Activated CD4-positive, alpha-beta T cell treated with anti-CD3 and anti-CD28 coated beads for 48 hours (primary cell): ENCODE measurements around the gene CDAN1.

Experiments
- DNase-seq: peaks from one replicate; pipeline ENCODE4 v3.0.0-alpha.2; 2020

The CDAN1 gene

DNA sequence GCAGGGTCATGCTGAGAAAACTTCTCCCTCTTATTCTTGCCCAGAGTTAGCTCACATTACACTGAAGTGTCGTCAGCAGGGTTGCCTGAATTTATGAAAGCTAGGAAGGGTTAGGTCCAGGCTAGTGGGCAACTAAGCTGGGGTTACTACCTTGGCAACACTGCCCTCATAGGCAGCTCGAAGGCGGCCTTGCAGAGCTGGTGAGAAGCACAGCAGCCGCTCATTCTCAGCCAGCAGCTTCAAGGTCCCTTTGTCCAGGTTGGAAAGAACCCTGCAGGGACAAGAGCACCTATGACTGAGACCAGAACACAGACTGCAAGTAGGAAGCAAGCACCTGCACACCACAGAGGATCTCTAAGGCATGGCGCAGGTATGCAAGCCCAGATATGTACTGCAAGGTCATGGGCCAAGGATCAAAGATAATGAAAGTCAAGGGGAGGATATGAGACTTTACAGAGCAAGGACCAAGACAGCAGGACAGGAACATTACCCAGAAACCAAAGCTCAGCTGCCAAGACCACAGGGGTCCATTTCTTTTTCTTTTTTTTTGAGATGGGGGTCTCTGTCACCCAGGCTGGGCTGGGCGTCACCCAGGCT lies 2.8 kb downstream of the CDAN1 start:
- no peak for DNase-seq

DNA sequence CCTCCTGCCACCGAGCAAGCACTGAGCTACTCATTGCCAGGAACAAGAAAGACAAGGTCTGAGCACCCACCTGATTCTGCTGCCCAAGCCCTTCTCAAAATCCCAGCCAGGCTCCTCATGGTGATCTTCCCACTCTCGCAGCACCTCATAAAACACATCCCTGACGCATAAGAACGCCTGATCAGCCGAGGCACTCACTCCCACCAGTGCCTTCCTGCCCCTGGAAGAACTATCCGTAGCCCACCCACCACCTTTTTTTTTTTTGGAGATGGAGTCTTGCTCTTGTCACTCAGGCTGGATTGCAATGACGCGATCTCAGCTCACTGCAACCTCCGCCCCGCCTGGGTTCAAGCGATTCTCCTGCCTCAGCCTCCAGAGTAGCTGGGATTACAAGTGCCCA lies 3.9 kb downstream of the CDAN1 start:
- DNase-seq, result no peak

DNA sequence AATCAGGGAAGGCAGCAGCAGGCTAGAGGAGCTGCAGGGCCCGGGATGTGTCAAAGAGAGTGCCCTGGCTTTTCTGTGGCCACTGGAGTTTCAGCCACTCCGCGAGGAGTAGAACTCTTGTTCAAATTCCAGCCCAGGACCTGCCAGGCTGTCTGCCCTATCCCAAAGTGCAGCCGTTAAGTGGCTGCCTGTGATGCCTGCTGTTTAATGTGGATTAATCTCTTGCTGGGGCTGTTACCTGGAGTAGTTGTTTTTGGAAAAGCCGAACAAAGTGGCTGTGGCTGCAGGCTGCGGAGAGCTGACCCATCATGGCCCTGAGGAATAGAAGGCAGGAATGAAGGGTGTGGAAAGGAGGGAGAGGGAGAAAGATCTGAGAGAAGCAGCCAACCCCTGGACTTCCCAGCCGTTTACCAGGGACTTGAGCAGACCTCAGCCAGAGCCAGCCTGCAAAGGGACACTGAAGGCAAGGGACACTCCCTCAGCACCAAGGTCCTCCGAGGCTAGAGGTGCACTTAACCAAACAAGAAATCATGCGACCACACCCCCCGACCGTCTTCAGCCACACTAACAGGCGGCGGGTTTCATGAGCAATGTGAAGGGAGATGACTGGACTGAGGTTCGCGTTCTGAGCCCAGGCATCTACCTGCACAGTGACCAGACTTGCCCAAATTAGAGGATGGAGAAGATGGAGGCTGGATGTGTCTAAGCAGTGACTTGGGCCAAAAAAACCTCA lies 4.7 kb downstream of the CDAN1 start:
- no peak for DNase-seq

DNA sequence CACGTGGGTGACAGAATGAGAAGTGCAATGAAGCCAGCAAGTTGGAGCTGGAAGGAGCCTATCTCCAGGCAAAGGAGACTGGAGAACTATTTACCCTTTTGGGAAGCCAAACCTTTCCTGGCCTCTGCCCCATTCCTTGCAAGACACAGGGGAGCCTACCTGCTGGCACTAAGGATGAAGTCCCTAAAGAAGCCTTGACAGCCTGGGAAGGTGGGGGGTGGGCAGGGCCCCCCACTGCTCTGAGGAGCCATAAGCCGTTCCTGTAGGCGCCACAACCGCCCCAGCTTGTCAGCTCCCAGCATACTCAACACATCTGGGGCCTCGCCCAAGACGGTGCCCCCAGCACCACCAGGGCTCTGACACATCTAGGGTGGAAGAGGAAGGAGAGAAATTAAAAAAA lies 5.5 kb downstream of the CDAN1 start:
- no peak for DNase-seq

DNA sequence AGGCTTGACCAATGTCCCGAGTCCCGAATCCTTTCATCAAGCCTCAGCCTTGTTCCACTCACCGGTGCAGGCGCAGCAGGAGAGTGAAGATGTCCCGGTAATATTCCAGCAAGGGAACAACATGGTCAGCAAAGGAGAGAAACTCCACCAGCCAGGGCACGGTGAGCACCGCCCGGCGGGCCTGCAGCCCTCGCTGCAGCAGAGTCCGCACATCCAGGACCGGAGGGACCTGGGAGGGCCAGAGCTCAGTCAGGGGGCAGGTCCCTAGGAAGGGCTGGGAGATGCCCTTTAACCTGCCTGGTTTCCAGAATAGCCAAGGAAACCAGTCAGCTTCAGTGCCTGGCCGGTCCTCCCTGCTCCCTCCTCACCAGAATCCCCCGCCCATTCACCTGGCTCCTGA lies 6.4 kb downstream of the CDAN1 start:
- no peak for DNase-seq

DNA sequence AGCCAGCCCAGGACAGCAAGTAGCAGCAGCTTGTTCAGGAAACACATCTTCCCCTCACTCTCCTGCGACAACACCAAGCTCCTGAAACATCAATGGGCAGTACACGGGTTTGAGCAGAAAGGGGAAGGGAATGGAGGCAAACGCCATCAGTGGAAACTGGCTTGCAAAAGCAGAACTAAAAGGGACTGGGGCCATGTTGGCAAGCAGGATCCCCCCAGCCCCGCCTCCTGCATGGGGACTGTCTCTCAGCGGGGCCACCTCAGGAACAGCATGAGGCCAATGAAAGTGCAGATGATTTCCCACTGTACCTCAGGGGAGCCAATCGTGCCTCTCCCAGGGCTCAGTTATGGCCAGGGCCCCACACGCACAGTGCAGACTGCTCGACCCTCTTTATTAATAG lies 6.8 kb downstream of the CDAN1 start:
- DNase-seq, result no peak

DNA sequence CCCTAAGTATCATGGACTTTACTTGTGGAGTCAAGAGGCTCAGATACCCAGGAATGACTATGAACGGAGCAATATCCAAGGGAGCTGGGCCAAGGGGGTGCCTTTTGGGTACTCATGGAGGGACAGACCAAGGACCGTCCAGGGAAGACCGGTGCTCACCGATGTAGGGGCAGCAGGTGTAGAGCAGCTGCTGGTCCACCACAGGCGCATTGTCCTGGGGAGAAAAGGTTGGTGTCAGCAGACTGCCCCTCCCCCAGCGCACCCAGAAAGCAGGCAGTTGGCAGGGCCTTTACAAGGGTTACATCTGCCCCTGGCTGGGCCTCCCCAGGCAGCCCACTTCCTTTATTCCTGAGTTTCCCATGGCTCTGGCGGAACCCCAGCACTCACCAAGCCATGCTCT lies 7.5 kb downstream of the CDAN1 start:
- DNase-seq, result no peak

DNA sequence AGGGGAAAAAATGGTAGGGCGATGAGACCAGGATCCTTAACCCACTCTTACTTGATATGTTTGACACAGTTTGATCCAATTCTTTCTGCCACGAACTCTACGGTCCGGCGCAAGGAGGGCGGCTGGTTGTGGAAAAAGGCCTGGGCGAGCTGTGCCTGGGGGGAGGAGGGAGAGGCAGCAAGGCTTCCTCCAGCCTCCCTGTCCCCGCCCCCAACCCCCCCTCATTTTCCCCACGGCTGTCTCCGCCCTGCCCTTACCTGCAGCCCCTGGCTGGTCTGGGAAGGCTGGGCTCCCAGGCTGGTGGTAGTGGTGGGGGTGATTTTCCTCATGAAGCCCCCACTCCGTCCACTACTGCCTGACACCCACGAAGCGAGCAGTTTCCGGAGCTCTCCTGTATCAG lies 8.0 kb downstream of the CDAN1 start:
- DNase-seq, result no peak

DNA sequence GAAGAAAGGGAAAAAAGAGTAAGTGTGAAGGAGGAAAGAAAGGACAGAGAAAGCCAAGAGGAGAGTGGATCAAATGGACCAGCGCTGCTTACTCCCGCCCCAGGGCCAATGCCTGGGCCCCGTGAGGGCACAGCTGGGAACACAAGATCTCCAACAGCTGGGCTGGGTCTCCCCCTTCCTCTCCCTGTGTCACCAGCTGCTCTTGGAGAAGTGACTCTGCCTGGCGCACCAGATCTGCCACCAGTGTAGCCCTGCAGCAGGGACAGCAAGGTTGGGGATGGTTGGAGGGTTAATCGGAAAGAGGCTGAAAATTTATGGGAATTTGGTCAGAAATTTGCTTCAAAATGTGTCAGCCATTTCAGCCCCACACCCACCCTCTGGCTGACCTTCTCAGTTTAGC lies 8.4 kb downstream of the CDAN1 start:
- DNase-seq, result no peak

DNA sequence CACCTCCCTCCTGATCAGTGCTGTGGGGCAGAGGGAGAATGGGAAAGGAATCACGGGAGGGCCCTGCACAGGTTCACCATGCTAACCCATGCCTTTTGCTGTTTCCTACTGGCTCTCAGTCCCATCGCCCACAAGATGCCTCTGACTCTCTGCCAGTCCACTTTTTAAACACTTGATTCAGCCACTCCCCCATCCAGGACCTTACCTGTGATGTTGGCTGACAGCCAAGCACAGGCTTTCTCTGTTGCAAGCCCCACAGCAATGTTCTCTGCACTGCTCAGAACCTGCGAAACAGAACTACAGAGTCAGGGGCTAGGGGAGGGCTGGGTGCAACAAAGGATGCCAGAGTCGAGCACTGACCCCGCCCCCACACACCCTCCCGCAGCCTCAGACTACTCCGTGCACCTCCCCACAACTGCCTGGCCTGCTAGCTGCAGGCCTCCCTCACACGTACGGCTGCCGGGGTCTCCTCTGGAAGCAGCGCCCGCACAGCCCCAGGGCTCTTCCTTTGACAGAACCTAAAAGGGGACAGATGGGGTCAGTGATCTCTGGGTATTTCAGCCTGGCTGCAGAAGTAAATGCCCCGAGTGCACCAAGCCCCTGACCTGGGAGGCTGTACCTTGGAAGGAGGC lies 9.1 kb downstream of the CDAN1 start:
- no peak for DNase-seq

DNA sequence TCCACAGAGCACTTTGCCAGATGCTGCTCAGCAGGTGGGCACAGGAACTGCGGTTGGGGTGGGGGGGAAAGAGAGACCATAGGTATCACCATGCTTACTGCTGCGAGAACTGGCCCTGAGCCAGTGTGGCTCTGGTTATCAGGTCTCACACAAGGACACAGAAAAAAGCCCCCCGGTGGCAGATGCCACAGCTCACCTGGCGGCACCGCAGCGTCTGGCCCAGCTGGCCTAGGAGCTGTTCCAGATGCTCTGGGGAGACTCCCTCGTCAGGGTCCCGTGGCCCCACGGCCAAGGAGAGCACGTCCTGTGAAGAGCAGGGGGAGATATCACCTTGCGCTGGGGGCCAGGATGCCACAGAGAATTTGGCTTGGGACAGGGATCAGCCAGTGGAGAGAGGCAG lies 10.8 kb downstream of the CDAN1 start:
- no peak for DNase-seq

DNA sequence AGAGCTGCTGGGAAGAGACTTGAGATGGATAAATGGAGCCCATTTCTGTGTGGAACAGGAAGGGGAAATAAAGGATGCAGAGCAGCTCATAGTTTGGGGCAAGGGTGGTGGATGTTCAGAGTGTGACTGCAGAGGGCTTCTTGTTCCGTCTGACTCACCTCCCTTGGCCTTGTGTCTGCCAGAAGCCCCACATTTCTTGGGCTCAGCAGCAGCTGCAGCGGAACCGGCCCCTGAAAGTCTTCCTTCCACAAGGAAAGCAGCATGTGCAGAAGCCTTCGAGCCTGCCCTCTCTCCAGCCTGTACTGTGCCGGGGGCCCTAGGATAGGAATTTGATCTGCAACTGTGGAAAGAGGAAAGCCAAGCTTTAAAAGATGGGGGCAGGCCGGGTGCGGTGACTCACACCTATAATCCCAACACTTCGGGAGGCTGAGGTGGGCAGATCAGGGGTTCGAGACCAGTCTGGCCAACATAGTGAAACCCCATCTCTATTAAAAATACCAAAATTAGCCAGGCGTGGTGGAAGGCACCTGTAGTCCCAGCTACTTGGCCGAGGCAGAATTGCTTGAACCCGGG lies 11.5 kb downstream of the CDAN1 start:
- DNase-seq, result no peak

DNA sequence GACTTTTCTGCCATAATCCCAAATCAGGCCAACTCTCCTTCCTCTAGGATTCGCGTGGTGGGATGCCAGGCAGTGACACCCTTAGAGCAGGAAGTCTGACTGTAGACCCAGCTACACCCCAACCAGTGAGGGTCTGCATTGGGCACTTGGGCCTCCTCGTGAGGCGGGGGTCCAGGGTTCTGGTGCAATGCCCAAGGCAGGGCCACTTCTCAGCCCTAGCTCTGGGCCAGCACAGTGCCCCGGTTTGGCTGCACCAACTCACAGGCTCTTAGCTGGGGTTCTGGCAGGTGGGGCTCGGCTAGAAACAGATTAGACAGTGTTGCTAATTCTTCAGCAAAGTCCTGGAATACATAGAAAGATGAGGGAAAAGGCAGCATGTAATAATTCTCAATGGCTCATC lies 12.7 kb downstream of the CDAN1 start:
- no peak for DNase-seq

DNA sequence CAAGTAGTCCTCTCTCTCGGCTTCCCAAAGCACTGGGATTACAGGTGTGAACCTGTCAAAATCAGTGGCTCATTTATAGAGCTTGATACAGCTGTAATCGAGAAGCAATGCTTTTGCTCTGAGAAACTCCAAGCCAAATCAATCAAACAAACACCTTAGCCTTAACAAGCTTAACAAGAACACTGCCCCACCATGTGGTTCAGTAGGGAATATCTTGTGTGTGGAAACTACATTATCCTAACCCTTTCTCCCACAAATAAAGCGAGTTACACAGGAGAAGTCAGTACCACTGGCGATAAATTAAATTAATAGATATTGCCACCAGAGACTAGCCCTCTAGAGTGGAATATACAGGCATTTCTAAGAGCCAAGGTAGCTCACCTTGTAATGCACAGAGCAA lies 13.9 kb downstream of the CDAN1 start:
- DNase-seq, result no peak

DNA sequence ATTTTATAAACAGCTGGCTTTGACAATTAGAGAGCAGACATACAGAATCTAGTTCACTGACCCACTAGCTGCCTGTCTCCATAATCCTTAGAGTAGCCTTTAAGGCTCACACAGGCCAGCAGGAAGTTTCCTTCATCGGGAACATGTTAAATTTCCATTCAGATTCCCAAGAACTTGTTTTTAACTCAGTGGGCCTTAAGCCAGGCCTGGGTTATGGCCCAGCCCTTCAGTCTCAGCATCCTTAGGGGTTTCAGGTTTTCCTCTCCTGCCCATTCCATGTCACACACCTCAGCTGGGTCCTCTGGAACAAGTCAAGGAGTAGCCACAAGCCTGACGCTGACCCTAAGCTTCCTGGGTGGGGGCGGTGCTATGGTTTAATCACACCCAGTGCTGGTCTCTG lies 15.0 kb downstream of the CDAN1 start:
- DNase-seq, result no peak

DNA sequence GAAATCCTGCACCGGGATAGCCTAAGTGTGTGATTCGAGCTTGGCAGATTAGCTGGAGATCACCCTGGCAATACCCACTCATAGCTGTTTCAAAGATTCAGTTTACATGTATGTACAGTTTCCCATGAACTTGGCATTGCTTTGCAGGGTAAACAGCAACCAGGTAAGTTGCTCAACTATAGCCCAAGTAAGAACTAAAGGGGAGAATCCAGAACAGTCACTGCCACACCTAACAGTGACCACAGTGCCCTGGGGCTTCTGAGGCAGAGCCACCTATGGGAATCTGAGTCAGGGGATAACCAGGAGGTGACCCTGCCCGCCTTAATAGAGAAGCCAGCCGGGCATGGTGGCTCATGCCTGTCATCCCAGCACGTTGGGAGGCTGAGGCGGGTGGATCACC lies 15.9 kb downstream of the CDAN1 start:
- DNase-seq, result no peak

DNA sequence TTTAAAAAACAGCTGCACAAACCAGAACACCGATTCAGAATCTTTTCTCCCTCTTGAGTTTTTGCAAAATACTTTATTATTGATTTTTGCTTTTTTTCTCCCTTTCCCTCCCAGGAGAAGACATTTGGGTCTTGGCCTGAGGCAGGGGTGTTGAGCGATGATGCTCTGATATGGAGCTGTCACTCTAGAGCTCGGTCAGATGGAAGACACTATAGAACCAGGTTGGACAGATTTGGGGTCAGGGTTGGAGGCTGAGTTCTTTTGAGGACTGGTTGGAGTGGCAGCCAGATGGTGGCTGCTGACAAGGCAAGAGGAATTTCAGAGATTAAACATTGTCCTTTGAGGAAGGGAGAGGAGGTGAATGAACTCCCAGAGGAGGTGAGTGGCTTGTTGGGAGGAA lies 16.9 kb downstream of the CDAN1 start:
- no peak for DNase-seq

DNA sequence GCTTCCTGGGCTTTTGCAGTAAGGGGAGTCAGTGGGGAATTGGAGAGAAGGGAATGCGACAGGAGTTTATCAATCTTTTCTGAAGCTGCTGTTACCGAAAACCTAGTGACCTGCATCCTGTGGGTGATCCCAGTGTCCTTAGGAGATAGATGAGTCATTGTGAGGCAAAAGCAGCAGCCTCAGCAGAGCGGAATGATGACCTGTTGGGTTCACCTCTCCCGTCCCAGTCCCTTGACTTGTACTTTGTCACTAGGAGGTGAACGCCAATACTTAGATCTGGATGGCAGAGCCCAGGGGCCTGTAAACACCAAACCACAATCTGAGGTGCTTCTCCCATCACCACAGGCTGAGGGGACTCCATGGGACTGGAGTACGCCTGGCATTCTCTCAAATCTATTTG lies 17.9 kb downstream of the CDAN1 start:
- DNase-seq, result no peak

DNA sequence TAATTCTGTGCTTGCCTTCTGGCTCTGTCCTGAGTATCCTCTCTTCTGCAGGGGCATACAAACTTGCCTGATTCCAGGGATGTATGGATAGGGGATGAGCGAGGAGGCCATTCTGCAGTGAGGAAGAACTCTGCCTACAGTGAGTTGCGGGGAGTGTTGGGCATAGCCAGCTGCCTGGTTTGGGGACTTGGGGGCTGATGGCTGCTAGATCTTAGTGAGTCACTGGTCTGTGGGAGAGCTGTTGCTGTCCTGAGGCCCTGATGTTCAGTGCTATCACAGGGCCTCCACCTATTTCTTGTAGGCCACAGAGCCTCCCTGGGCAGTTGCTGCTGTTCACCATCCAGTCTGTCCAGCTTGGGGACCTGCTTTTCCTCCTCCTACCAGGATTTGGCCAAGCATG lies 20.3 kb downstream of the CDAN1 start:
- DNase-seq, result no peak

DNA sequence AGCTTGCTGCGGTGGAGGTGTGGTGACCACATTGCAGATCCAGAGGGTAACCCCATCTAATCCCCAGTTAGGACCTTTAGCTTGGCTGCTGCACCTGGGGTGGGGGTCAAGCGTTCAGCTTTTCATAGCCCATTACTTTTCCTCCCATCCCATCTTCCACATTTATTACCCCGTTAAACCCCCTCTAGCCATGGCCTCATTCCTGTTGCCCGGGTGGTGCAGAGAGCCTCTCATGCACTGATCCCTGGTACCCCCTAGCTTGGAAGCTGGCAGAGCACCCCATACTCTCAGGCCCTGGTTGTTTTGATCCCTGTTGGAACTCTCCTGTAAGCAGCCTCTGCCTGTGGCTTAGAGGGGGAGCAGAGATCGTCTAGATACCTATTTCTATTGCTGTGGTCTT lies 20.8 kb downstream of the CDAN1 start:
- no peak for DNase-seq

DNA sequence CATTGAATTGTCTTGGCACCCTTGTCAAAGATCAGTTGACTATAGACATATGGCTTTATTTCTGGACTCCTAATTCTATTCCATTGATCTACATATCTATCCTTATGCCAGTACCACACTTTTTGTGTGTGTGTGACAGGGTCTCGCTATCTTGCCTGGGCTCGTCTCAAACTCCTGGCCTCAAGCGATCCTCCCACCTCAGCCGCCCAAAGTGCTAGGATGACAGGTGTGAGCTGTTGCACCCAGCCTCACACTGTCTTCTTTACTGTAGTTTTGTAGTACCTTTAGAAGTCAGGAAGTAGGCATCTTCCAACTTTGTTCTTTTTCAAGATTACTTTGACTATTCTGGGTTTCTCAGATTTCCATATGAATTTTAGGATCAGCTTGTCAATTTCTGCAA lies 24.3 kb downstream of the CDAN1 start:
- DNase-seq, result no peak

DNA sequence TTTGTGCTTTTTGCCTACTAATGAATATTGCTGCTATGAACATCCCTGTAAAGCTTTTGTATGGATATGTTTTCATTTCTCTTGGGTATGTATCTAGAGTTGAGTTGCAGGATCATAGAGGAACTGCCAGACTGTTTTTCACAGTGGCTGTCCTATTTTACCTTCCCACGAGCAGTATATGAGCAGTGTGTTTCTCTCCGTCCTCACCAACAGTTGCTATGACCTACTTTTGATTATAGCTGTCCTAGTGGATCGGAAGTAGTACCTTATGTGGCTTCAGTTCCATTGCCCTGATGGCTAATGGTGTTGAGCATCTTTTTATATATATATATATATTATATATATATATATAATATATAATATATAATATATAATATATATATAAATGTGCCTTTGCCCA lies 25.2 kb downstream of the CDAN1 start:
- DNase-seq, result no peak

DNA sequence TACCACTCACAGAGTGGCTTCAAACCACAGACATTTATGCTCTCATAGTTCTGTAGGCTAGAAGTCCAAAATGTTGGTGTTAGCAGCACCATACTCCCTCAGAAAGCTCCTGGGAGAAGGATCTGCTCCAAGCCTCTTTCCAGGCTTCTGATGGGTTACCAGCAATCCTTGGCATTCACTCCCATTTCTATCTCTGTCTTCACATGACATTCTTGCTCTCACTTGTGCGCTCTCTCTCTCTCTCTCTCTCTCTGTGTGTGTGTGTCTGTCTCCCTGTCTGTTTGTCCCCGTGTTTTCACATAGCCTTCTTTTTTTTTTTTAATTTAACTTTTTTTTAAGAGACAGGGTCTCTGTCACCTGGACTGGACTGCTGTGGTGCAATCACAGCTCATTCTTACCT lies 26.3 kb downstream of the CDAN1 start:
- no peak for DNase-seq

DNA sequence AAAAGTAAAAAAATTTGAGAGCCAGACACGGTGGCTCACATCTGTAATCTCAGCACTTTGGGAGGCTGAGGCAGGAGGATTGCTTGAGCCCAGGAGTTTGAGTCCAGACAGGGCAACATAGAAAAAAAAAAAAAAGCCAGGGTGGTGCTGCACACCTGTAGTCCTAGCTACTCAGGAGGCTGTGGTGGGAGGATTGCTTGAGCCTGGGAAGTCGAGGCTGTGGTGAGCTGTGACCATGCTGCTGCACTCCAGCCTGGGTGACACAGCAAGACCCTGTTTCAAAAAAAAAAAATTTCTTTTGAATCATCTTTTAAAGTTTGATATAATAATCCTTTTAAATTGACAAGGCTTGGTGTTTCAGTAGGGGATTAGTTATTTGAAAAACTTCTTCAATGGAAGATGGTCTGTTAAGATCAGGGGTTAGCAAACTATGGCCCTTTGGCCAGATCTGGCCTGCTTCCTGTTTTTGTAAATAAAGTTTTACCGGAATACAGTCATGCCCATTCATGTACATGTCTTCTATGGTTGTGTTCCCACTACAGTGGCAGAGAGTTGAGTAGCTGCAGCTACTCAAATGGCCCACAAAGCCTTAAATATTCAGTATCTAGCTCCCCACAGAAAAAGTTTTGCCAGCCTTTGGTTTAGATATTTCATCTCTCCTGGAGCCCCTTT lies 28.9 kb downstream of the CDAN1 start:
- no peak for DNase-seq
